Tibial artery (tissue), 4 donors: ENCODE measurements around the gene ELK3.

Source experiments
- DNase-seq, 2 donors: peaks; one replicate each; pipeline ENCODE4 v3.0.0-alpha.2; 2019
- H3K27ac ChIP-seq, 2 donors: fragments of 200-600 bp; sonication (generic) in 1 of 2; 1 replicate in 1 of 2; 2 replicates in 1 of 2; pipeline ENCODE4 v1.5.1; 2018 to 2019; ENCODE audit warnings: mild to moderate bottlenecking in 1 of 2
- H3K27me3 ChIP-seq, 2 donors: fragments of 200-600 bp; sonication (generic) in 1 of 2; one replicate each; pipeline versions ENCODE4 v1.5.1 to v1.6.0; 2016 to 2019
- H3K36me3 ChIP-seq, 3 donors: fragments of 200-600 bp; sonication (generic) in 2 of 3; one replicate each; pipeline ENCODE4 v1.5.1; 2016 to 2019; ENCODE audit warnings: mild to moderate bottlenecking in 2 of 3
- H3K4me1 ChIP-seq, 4 donors: fragments of 200-600 bp; sonication (generic) in 2 of 4; 1 replicate in 3 of 4; 2 replicates in 1 of 4; pipeline ENCODE4 v1.5.1; 2016 to 2019
- H3K4me3 ChIP-seq, 2 donors: fragments of 200-600 bp; sonication (generic) in 1 of 2; 1 replicate in 1 of 2; 2 replicates in 1 of 2; pipeline ENCODE4 v1.5.1; 2018 to 2019; ENCODE audit warnings: mild to moderate bottlenecking in 2 of 2
- H3K9me3 ChIP-seq, 3 donors: fragments of 200-600 bp; sonication (generic) in 1 of 3; one replicate each; pipeline ENCODE4 v1.5.1; 2016 to 2019
- CTCF ChIP-seq, 2 experiments: fragments of 200-600 bp in 1 of 2; fragments of 450-650 bp in 1 of 2; IDR thresholded peaks; one replicate each; pipeline ENCODE4 v1.5.1; 2017 to 2019; ENCODE audit warnings: antibody characterized with exemption in 2 of 2, mild to moderate bottlenecking in 1 of 2, moderate library complexity in 1 of 2
- intact Hi-C: fragments of 100-400 bp; cut with DNase I; formaldehyde crosslinking; loops from one replicate; pipeline ENCODE4 v1.15.0; 2023; ENCODE audit warnings: low total_unique reads

The ELK3 gene

GRCh38 chr12:96233168-96233567 is 39.0 kb downstream of the ELK3 start:
- Histone ChIP-seq H3K9me3 (no peaks in the 10 kb centered on the region), H3K27ac (peak overlapping the region; percentile 85 to 88), H3K27me3 (no peaks in the 10 kb centered on the region), H3K36me3 (no peaks in the 10 kb centered on the region), H3K4me1 (peaks cover 0 to 51% (median 41%) of the 10 kb centered on the region in 4 donors), H3K4me3 (no peak overlapping the region)
- peak; percentile 77 to 80 for DNase-seq
- no peak for TF ChIP-seq CTCF (IDR thresholded peaks at IDR 0.05)
- intact Hi-C loops: loop anchor here (10.0 kb wide), 1 partner anchor 162 kb away; no protein-coding TSS in a partner anchor

- DNase-seq: peak; percentile 96 to 98
- H3K4me1 ChIP-seq: peaks cover 0 to 59% (median 45%) of the 10 kb centered on the region in 4 donors
- H3K9me3 ChIP-seq: no peaks in the 10 kb centered on the region
- H3K27me3 ChIP-seq: no peaks in the 10 kb centered on the region
- H3K27ac ChIP-seq: peak overlapping the region; percentile 85 to 88
- H3K4me3 ChIP-seq: no peak overlapping the region
- intact Hi-C loops: loop anchor here (10.0 kb wide), 1 partner anchor 161 kb away; no protein-coding TSS in a partner anchor
- no peaks in the 10 kb centered on the region for H3K36me3 ChIP-seq
- TF ChIP-seq CTCF (IDR thresholded peaks at IDR 0.05): peak in 1 of 2 experiments; percentile 7
These were observed 39.8 kb downstream of the ELK3 start for GRCh38 chr12:96233939-96234461.

GRCh38 chr12:96234591-96235483 is 40.7 kb downstream of the ELK3 start:
- Histone ChIP-seq H3K27ac (peak overlapping the region; percentile 52 to 88), H3K36me3 (no peaks in the 10 kb centered on the region), H3K4me3 (no peak overlapping the region), H3K27me3 (peaks cover 0 to 3% of the 10 kb centered on the region in 2 donors), H3K9me3 (no peaks in the 10 kb centered on the region), H3K4me1 (peaks cover 0 to 59% (median 45%) of the 10 kb centered on the region in 4 donors)
- intact Hi-C loops: loop anchor here (10.0 kb wide), 1 partner anchor 160 kb away; no protein-coding TSS in a partner anchor
- TF ChIP-seq CTCF (IDR thresholded peaks at IDR 0.05): no peak
- no peak for DNase-seq

- Histone ChIP-seq H3K4me3 (no peak overlapping the region), H3K4me1 (peaks cover 0 to 59% (median 45%) of the 10 kb centered on the region in 4 donors), H3K9me3 (no peaks in the 10 kb centered on the region), H3K36me3 (no peaks in the 10 kb centered on the region), H3K27me3 (peaks cover 0 to 4% of the 10 kb centered on the region in 2 donors), H3K27ac (peak overlapping the region; percentile 52 to 88)
- TF ChIP-seq CTCF (IDR thresholded peaks at IDR 0.05): no peak
- intact Hi-C loops: loop anchor here (10.0 kb wide), 1 partner anchor 159 kb away; no protein-coding TSS in a partner anchor
- DNase-seq: no peak
These were observed 41.3 kb downstream of the ELK3 start for GRCh38 chr12:96235484-96235826.

GRCh38 chr12:96236221-96236822 is 42.1 kb downstream of the ELK3 start:
- intact Hi-C loops: loop anchor here (10.0 kb wide), 1 partner anchor 158 kb away; no protein-coding TSS in a partner anchor
- no peaks in the 10 kb centered on the region for H3K36me3 ChIP-seq
- no peak for TF ChIP-seq CTCF (IDR thresholded peaks at IDR 0.05)
- peaks cover 0 to 59% (median 45%) of the 10 kb centered on the region in 4 donors for H3K4me1 ChIP-seq
- peaks cover 0 to 7% of the 10 kb centered on the region in 2 donors for H3K27me3 ChIP-seq
- DNase-seq: peak; percentile 54 to 82
- no peak overlapping the region for H3K4me3 ChIP-seq
- H3K9me3 ChIP-seq: no peaks in the 10 kb centered on the region
- H3K27ac ChIP-seq: peak overlapping the region; percentile 52 to 65
